Esophagus (tissue), 2 donors: Measurements from ENCODE around the gene CERS3. TPM values are rescaled to one million over a fixed set of nuclear protein-coding genes. Genes with fewer than 3 reads are reported as not detected.
A peak's percentile ranks its signal among the peaks of the same experiment; 100 is the strongest.

Experiments
- H3K27ac ChIP-seq, 2 donors: one replicate each; pipeline ENCODE4 v1.5.1; 2013; ENCODE audit warnings: low read depth in 2 of 2, mild to moderate bottlenecking in 2 of 2, inconsistent platforms in 1 of 2, low read length in 1 of 2, moderate library complexity in 1 of 2
- H3K27me3 ChIP-seq, 2 donors: one replicate each; pipeline ENCODE4 v1.6.1; 2013; ENCODE audit warnings: low read length in 2 of 2, control low read depth in 1 of 2, mild to moderate bottlenecking in 1 of 2; ENCODE audit not compliant: insufficient read depth in 2 of 2, control insufficient read depth in 1 of 2
- H3K36me3 ChIP-seq, 2 donors: one replicate each; pipeline ENCODE4 v1.6.1; 2013; ENCODE audit warnings: low read length in 1 of 2; ENCODE audit not compliant: control insufficient read depth in 2 of 2, insufficient read depth in 2 of 2
- H3K4me1 ChIP-seq, 2 donors: one replicate each; pipeline ENCODE4 v1.6.1; 2013; ENCODE audit warnings: low read length in 1 of 2; ENCODE audit not compliant: control insufficient read depth in 2 of 2, insufficient read depth in 2 of 2
- H3K4me3 ChIP-seq, 2 donors: one replicate each; pipeline ENCODE4 v1.5.1; 2013; ENCODE audit warnings: low read length in 2 of 2, mild to moderate bottlenecking in 2 of 2, low read depth in 1 of 2, moderate library complexity in 1 of 2
- H3K9me3 ChIP-seq, 2 donors: one replicate each; pipeline ENCODE4 v1.6.1; 2013; ENCODE audit warnings: mild to moderate bottlenecking in 2 of 2, low read depth in 1 of 2, low read length in 1 of 2, moderate library complexity in 1 of 2; ENCODE audit not compliant: control insufficient read depth in 2 of 2, insufficient read depth in 1 of 2
- WGBS, 2 donors: extraction: QIAGEN DNeasy Blood & Tissue Kit; methylation state at CpG; one replicate each; pipeline ENCODE4 v1.1.7; 2013; 5-methylcytosine and 5-hydroxymethylcytosine counted together
- polyA plus RNA-seq, 2 donors: library from polyadenylated mRNA; stranded (reverse); fragments of 200-250 nt; gene quantifications; one replicate each; pipeline ENCODE4 v1.2.3, GENCODE V29; 2013
- donor health status: healthy with polysubstance abuse.
- donor health status: Bipolar disorder and iron deficiency.

The CERS3 gene
- polyA plus RNA-seq, 2 donors = 65.4 to 69.9 TPM

- Histone ChIP-seq H3K27ac (no peak overlapping the region), H3K27me3 (no peaks in the 10 kb centered on the region), H3K9me3 (peaks cover 7 to 17% of the 10 kb centered on the region in 2 donors), H3K4me3 (no peak overlapping the region), H3K36me3 (peaks cover 0 to 3% of the 10 kb centered on the region in 2 donors), H3K4me1 (no peaks in the 10 kb centered on the region)
- 84 to 85% methylated on average over 10 of the region's 10 CpGs for WGBS, 2 donors
Measured at GRCh38 chr15:100384108-100384410, 144.7 kb downstream of the CERS3 start.

- Histone ChIP-seq H3K36me3 (peaks cover 0 to 3% of the 10 kb centered on the region in 2 donors), H3K27ac (no peak overlapping the region), H3K9me3 (peaks cover 7 to 17% of the 10 kb centered on the region in 2 donors), H3K4me1 (no peaks in the 10 kb centered on the region), H3K27me3 (no peaks in the 10 kb centered on the region), H3K4me3 (no peak overlapping the region)
- 35 to 41% methylated on average over 3 of the region's 3 CpGs for WGBS, 2 donors
Measured at GRCh38 chr15:100383302-100384107, 145.2 kb downstream of the CERS3 start.

- WGBS, 2 donors = 23 to 29% methylated on average over 5 to 6 of the region's 8 CpGs
- Histone ChIP-seq H3K27ac (no peak overlapping the region), H3K27me3 (no peaks in the 10 kb centered on the region), H3K4me1 (no peaks in the 10 kb centered on the region), H3K36me3 (no peaks in the 10 kb centered on the region), H3K4me3 (peak overlapping the region in 1 of 2 donors; percentile 57), H3K9me3 (no peaks in the 10 kb centered on the region)
Measured at GRCh38 chr15:100373942-100374341, 154.8 kb downstream of the CERS3 start.

- no peaks in the 10 kb centered on the region for H3K27me3 ChIP-seq
- H3K4me1 ChIP-seq = no peaks in the 10 kb centered on the region
- peak overlapping the region; percentile 35 to 47 for H3K27ac ChIP-seq
- H3K36me3 ChIP-seq = no peaks in the 10 kb centered on the region
- peak overlapping the region; percentile 57 to 58 for H3K4me3 ChIP-seq
- H3K9me3 ChIP-seq = no peaks in the 10 kb centered on the region
- WGBS, 2 donors = 2 to 3% methylated on average over 61 to 81 of the region's 82 CpGs
Measured at GRCh38 chr15:100373120-100373896, 155.4 kb downstream of the CERS3 start.

- Histone ChIP-seq H3K4me3 (peak overlapping the region; percentile 57 to 58), H3K27ac (peak overlapping the region; percentile 35 to 47), H3K4me1 (no peaks in the 10 kb centered on the region), H3K27me3 (no peaks in the 10 kb centered on the region), H3K9me3 (no peaks in the 10 kb centered on the region), H3K36me3 (no peaks in the 10 kb centered on the region)
- WGBS, 2 donors = 10 to 18% methylated on average over 9 of the region's 9 CpGs
Measured at GRCh38 chr15:100372739-100373119, 156.0 kb downstream of the CERS3 start.

GRCh38 chr15:100355342-100355741 is 173.4 kb downstream of the CERS3 start:
- Histone ChIP-seq H3K27ac (no peak overlapping the region), H3K9me3 (no peaks in the 10 kb centered on the region), H3K36me3 (no peaks in the 10 kb centered on the region), H3K27me3 (no peaks in the 10 kb centered on the region), H3K4me1 (no peaks in the 10 kb centered on the region), H3K4me3 (no peak overlapping the region)
- 69 to 72% methylated on average over 2 of the region's 2 CpGs for WGBS, 2 donors

GRCh38 chr15:100353449-100353848 is 175.3 kb downstream of the CERS3 start:
- H3K36me3 ChIP-seq = no peaks in the 10 kb centered on the region
- H3K9me3 ChIP-seq = no peaks in the 10 kb centered on the region
- no peaks in the 10 kb centered on the region for H3K27me3 ChIP-seq
- no peak overlapping the region for H3K4me3 ChIP-seq
- H3K27ac ChIP-seq = no peak overlapping the region
- 73 to 84% methylated on average over 3 of the region's 3 CpGs for WGBS, 2 donors
- H3K4me1 ChIP-seq = peaks cover 2 to 10% of the 10 kb centered on the region in 2 donors

- Histone ChIP-seq H3K9me3 (no peaks in the 10 kb centered on the region), H3K4me1 (peaks cover 2 to 10% of the 10 kb centered on the region in 2 donors), H3K27ac (peak overlapping the region; percentile 96 to 97), H3K27me3 (no peaks in the 10 kb centered on the region), H3K36me3 (no peaks in the 10 kb centered on the region), H3K4me3 (peak overlapping the region; percentile 73 to 76)
- WGBS, 2 donors = 23 to 32% methylated on average over 19 of the region's 19 CpGs
Measured at GRCh38 chr15:100350434-100351226, 178.1 kb downstream of the CERS3 start.
